IMR-90 (cell line): ENCODE results near the gene KRT76. TPM values are rescaled to one million over a fixed set of nuclear protein-coding genes. Genes with fewer than 3 reads are reported as not detected.

Experiments used
- ATAC-seq: fragments of 200-7000 bp; cut with Tn5 transposase; 2 replicates; pipeline ENCODE4 v1.9.1; 2020; ENCODE audit warnings: low read depth, mild to moderate bottlenecking, moderate library complexity
- BruUV-seq: library from RNA; stranded (reverse); fragments of 400-500 nt; replicated peaks from 2 replicates; lab custom pipeline; 2021; lab: Mats Ljungman, UMichigan
- CTCF ChIA-PET: fragments of 300-600 bp; formaldehyde crosslinking; extraction: SDS; loops from one replicate; lab custom pipeline; 2021; ENCODE audit warnings: antibody characterized with exemption; lab: Yijun Ruan, JAX
- POLR2A ChIA-PET: fragments of 300-600 bp; sonication (Branson Sonifier 250); formaldehyde crosslinking; loops from one replicate; lab custom pipeline; 2022; ENCODE audit warnings: antibody characterized with exemption; ENCODE audit not compliant: unreplicated experiment; lab: Charles Lee
- DNase-seq: peaks from one replicate; pipeline ENCODE4 v3.0.0; 2013
- H2AFZ ChIP-seq: replicated peaks from 2 replicates; pipeline ENCODE3; 2013; ENCODE audit warnings: low read length, mild to moderate bottlenecking; ENCODE audit not compliant: poor library complexity
- H2AK5ac ChIP-seq: 2 replicates; pipeline ENCODE4 v1.6.1; 2013; ENCODE audit warnings: low read depth, low read length, inconsistent platforms
- H2AK9ac ChIP-seq: replicated peaks from 2 replicates; pipeline ENCODE3; 2013; ENCODE audit warnings: mild to moderate bottlenecking, low read depth, low read length, moderate library complexity; ENCODE audit not compliant: poor library complexity
- H2BK120ac ChIP-seq: 2 replicates; pipeline ENCODE4 v1.6.1; 2013; ENCODE audit warnings: low read depth, low read length, inconsistent platforms
- H2BK15ac ChIP-seq: 3 replicates; pipeline ENCODE4 v1.6.1; 2013; ENCODE audit warnings: low read depth, low read length, inconsistent platforms
- H2BK20ac ChIP-seq: 2 replicates; pipeline ENCODE4 v1.6.1; 2013; ENCODE audit warnings: low read depth, mild to moderate bottlenecking, inconsistent platforms, low read length, moderate library complexity
- H2BK5ac ChIP-seq: 2 replicates; pipeline ENCODE4 v1.6.1; 2013; ENCODE audit warnings: mild to moderate bottlenecking, low read depth, low read length, inconsistent platforms; ENCODE audit not compliant: poor library complexity, severe bottlenecking
- H3K14ac ChIP-seq: replicated peaks from 2 replicates; pipeline ENCODE4 v1.6.1; 2013; ENCODE audit warnings: low read depth, low read length, inconsistent platforms
- H3K18ac ChIP-seq: 2 replicates; pipeline ENCODE4 v1.6.1; 2013; ENCODE audit warnings: low read depth, low read length, control low read depth
- H3K23ac ChIP-seq: 2 replicates; pipeline ENCODE4 v1.6.1; 2013; ENCODE audit warnings: low read depth, low read length, inconsistent platforms
- H3K27ac ChIP-seq: 2 replicates; pipeline ENCODE4 v1.5.1; 2013; ENCODE audit warnings: mild to moderate bottlenecking, control low read depth, low read length; ENCODE audit not compliant: insufficient read depth
- H3K27me3 ChIP-seq: 2 replicates; pipeline ENCODE4 v1.6.1; 2013; ENCODE audit warnings: low read length; ENCODE audit not compliant: control insufficient read depth, insufficient read depth
- H3K36me3 ChIP-seq: 2 replicates; pipeline ENCODE4 v1.6.1; 2013; ENCODE audit warnings: low read length, mixed read lengths; ENCODE audit not compliant: control insufficient read depth, insufficient read depth
- H3K4ac ChIP-seq: 2 replicates; pipeline ENCODE4 v1.6.1; 2013; ENCODE audit warnings: low read depth, low read length, inconsistent platforms
- H3K4me1 ChIP-seq: 2 replicates; pipeline ENCODE4 v1.6.1; 2013; ENCODE audit warnings: low read length, mixed read lengths; ENCODE audit not compliant: control insufficient read depth, insufficient read depth
- H3K4me2 ChIP-seq: 2 replicates; pipeline ENCODE4 v1.6.1; 2013; ENCODE audit warnings: low read depth, mild to moderate bottlenecking, control low read depth, low read length, moderate library complexity
- H3K4me3 ChIP-seq: 2 replicates; pipeline ENCODE4 v1.5.1; 2013; ENCODE audit warnings: low read depth, mild to moderate bottlenecking, control low read depth, low read length, moderate library complexity; ENCODE audit not compliant: insufficient read depth
- H3K56ac ChIP-seq: 2 replicates; pipeline ENCODE4 v1.6.1; 2013; ENCODE audit warnings: low read length, inconsistent platforms; ENCODE audit not compliant: insufficient read depth; ENCODE audit errors: extremely low read depth
- H3K79me1 ChIP-seq, 2 experiments: 2 replicates each; pipeline ENCODE4 v1.6.1; 2013; ENCODE audit warnings: low read length in 2 of 2, inconsistent platforms in 1 of 2, low read depth in 1 of 2
- H3K9ac ChIP-seq: 2 replicates; pipeline ENCODE4 v1.6.1; 2013; ENCODE audit warnings: low read depth, low read length, control low read depth
- H3K9me1 ChIP-seq: 2 replicates; pipeline ENCODE4 v1.6.1; 2013; ENCODE audit warnings: low read length, inconsistent platforms; ENCODE audit not compliant: insufficient read depth
- H3K9me3 ChIP-seq: 2 replicates; pipeline ENCODE4 v1.6.1; 2013; ENCODE audit warnings: low read length; ENCODE audit not compliant: control insufficient read depth, insufficient read depth
- H4K20me1 ChIP-seq: 2 replicates; pipeline ENCODE4 v1.6.1; 2013; ENCODE audit warnings: low read length, inconsistent platforms; ENCODE audit not compliant: insufficient read depth
- H4K5ac ChIP-seq: 2 replicates; pipeline ENCODE4 v1.6.1; 2013; ENCODE audit warnings: mild to moderate bottlenecking, low read depth, low read length, control low read depth
- H4K8ac ChIP-seq, 2 experiments: 2 replicates each; pipeline ENCODE4 v1.6.1; 2013; ENCODE audit warnings: low read depth in 2 of 2, low read length in 2 of 2, control low read depth in 1 of 2, inconsistent platforms in 1 of 2
- H4K91ac ChIP-seq: 2 replicates; pipeline ENCODE4 v1.6.1; 2013; ENCODE audit warnings: low read depth, low read length, inconsistent platforms; ENCODE audit not compliant: insufficient read depth
- CEBPB ChIP-seq: IDR thresholded peaks from 2 replicates; pipeline ENCODE4 v1.6.1; 2012; ENCODE audit warnings: low read depth, low read length, improper control_type of control experiment
- CHD1 ChIP-seq: IDR thresholded peaks from 2 replicates; pipeline ENCODE4 v1.6.1; 2012; ENCODE audit warnings: low read depth, low read length, improper control_type of control experiment
- MAZ ChIP-seq: IDR thresholded peaks from 2 replicates; pipeline ENCODE4 v1.6.1; 2012; ENCODE audit warnings: low read depth, mild to moderate bottlenecking, low read length, improper control_type of control experiment, moderate library complexity, borderline replicate concordance
- MXI1 ChIP-seq: IDR thresholded peaks from 2 replicates; pipeline ENCODE4 v1.6.1; 2012; ENCODE audit warnings: low read depth, mild to moderate bottlenecking, low read length, moderate library complexity, borderline replicate concordance
- NFE2L2 ChIP-seq: fragments of 150-350 bp; IDR thresholded peaks from 2 replicates; pipeline ENCODE4 v1.6.1; 2016; ENCODE audit warnings: low read depth, mild to moderate bottlenecking, low read length
- POLR2A ChIP-seq: IDR thresholded peaks from 2 replicates; pipeline ENCODE4 v1.6.1; 2012; ENCODE audit warnings: mild to moderate bottlenecking, low read depth, low read length
- RAD21 ChIP-seq: IDR thresholded peaks from 2 replicates; pipeline ENCODE4 v1.6.1; 2012; ENCODE audit warnings: low read length, improper control_type of control experiment
- RFX5 ChIP-seq: IDR thresholded peaks from 2 replicates; pipeline ENCODE4 v1.8.0; 2012; ENCODE audit warnings: low read depth, mild to moderate bottlenecking, low read length, moderate library complexity
- SMC3 ChIP-seq: fragments of 150-350 bp; IDR thresholded peaks from 2 replicates; pipeline ENCODE4 v1.6.1; 2016; ENCODE audit warnings: low read depth, mild to moderate bottlenecking, antibody characterized with exemption, low read length, moderate library complexity
- WGBS, 2 experiments: methylation state at CpG; one replicate each; pipeline versions ENCODE4 v1.1.5 to v1.1.7; 2013; ENCODE audit warnings: missing lambda C conversion rate in 2 of 2; ENCODE audit not compliant: insufficient read length in 1 of 2; ENCODE audit errors: extremely low coverage in 2 of 2; 5-methylcytosine and 5-hydroxymethylcytosine counted together
- dilution Hi-C: fragments of 300-500 bp; cut with HindIII; formaldehyde crosslinking; loops from one replicate; pipeline ENCODE4 v1.14.3; 2018; ENCODE audit warnings: low sequenced_read_pairs; ENCODE audit not compliant: unreplicated experiment
- in situ Hi-C: fragments of 300-500 bp; cut with MboI; formaldehyde crosslinking; loops from 3 replicates; pipeline ENCODE4 v1.14.3; 2019; ENCODE audit warnings: low sequenced_read_pairs, inconsistent platforms, mixed read lengths
- intact Hi-C: fragments of 100-400 bp; cut with micrococcal nuclease; formaldehyde crosslinking; loops from 2 replicates; pipeline ENCODE4 v1.10.0; 2022
- polyA plus RNA-seq, 3 experiments: library from polyadenylated mRNA; depleted of rRNA; stranded (reverse); fragments of >200 nt; gene quantifications; 2 replicates each; pipeline ENCODE4 v1.2.3, GENCODE V29; 2012; ENCODE audit warnings: low replicate concordance in 1 of 3
- total RNA-seq: library from RNA; depleted of rRNA; stranded (reverse); fragments of >200 nt; gene quantifications from 2 replicates; pipeline ENCODE4 v1.2.3, GENCODE V29; 2012
- TF ChIP-seq, protein P1 (sequence below): fragments of 150-350 bp; IDR thresholded peaks from 2 replicates; pipeline ENCODE4 v1.6.1; 2017; ENCODE audit warnings: mild to moderate bottlenecking, antibody characterized with exemption, low read length, low read depth

Gene KRT76
- total and polyA plus RNA-seq, 2 of the 4 experiments (the other 2 are of a cell fraction) = not detected

GRCh38 chr12:52819731-52820510, 42.8 kb upstream of the KRT76 start:
- dilution Hi-C loops = no loop called here
- Histone ChIP-seq H3K9ac (no peak overlapping the region), H3K18ac (no peak overlapping the region), H2BK5ac (no peak overlapping the region), H3K4ac (no peak overlapping the region), H3K9me3 (no peaks in the 10 kb centered on the region), H3K36me3 (no peaks in the 10 kb centered on the region), H3K9me1 (no peaks in the 10 kb centered on the region), H4K20me1 (no peaks in the 10 kb centered on the region; the same call in 1 of the 2 replicates), H2AFZ (no peak overlapping the region), H3K4me2 (no peak overlapping the region), H3K4me3 (no peak overlapping the region), H2AK5ac (no peak overlapping the region), H2BK20ac (no peak overlapping the region), H4K8ac (no peak overlapping the region), H2BK120ac (no peak overlapping the region), H3K4me1 (no peaks in the 10 kb centered on the region), H3K79me1 (no peaks in the 10 kb centered on the region), H4K5ac (no peak overlapping the region), H3K14ac (no peak overlapping the region), H2AK9ac (no peak overlapping the region), H3K27ac (no peak overlapping the region), H2BK15ac (no peak overlapping the region), H3K56ac (no peak overlapping the region), H3K27me3 (peaks cover 44% of the 10 kb centered on the region), H3K23ac (no peak overlapping the region), H4K91ac (no peak overlapping the region)
- DNase-seq (no peak), ATAC-seq (no peak)
- CTCF ChIA-PET = no interaction called here
- 79% methylated on average over 3 of the region's 7 CpGs; no CpG with 5 or more reads in 1 of the 2 experiments for whole genome bisulfite sequencing, 2 experiments
- POLR2A ChIA-PET = no interaction called here
- intact Hi-C loops = no loop called here
- BruUV-seq = no TSS peak
- TF ChIP-seq RFX5 (no peak), POLR2A (no peak), CEBPB (no peak), MXI1 (no peak), MAZ (no peak), CHD1 (no peak), SMC3 (no peak), NFE2L2 (no peak), RAD21 (no peak)
- TF ChIP-seq, protein P1, sequence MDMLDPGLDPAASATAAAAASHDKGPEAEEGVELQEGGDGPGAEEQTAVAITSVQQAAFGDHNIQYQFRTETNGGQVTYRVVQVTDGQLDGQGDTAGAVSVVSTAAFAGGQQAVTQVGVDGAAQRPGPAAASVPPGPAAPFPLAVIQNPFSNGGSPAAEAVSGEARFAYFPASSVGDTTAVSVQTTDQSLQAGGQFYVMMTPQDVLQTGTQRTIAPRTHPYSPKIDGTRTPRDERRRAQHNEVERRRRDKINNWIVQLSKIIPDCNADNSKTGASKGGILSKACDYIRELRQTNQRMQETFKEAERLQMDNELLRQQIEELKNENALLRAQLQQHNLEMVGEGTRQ = no peak
- in situ Hi-C loops = no loop called here
